ENCODE measurements around the gene UCN3. TPM values are rescaled to one million over a fixed set of nuclear protein-coding genes. Genes with fewer than 3 reads are reported as not detected.

The UCN3 gene
- total RNA-seq, 4 donors from 2014 or later, result not detected

DNA sequence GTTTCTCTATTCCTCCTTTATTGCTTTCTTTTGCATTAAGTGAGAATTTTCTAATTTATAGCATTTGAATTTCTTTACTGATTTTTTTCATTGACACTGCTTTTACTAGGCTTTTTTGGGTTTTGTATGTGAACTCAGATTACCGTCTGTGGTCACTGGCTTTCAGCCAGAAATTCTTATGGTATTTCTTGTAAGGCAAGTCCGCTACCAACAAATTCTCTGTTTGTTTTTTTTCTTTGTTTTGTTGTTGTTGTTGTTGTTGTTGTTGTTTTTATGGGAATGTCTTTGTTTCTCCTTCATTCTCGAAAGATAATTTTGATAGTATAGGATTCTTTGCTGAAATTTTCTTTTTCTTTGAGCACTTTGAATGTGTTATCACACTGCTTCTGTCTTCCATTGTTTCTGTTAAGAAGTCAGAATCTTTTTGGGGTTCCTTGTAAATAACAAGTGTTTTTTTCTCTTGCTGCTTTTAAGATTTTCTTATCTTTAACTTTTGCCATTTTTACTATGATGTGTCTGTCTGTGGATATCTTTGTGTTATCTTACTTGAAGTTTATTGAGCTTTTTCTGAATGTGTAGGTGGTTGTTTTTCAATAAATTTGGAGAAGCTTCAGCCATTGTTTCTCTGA is 54.8 kb downstream of the UCN3 start:
- no peaks in the 10 kb centered on the region for H3K36me3 ChIP-seq
- intact Hi-C loops (cut with DNase I), result no loop called here
- TF ChIP-seq, protein P1, sequence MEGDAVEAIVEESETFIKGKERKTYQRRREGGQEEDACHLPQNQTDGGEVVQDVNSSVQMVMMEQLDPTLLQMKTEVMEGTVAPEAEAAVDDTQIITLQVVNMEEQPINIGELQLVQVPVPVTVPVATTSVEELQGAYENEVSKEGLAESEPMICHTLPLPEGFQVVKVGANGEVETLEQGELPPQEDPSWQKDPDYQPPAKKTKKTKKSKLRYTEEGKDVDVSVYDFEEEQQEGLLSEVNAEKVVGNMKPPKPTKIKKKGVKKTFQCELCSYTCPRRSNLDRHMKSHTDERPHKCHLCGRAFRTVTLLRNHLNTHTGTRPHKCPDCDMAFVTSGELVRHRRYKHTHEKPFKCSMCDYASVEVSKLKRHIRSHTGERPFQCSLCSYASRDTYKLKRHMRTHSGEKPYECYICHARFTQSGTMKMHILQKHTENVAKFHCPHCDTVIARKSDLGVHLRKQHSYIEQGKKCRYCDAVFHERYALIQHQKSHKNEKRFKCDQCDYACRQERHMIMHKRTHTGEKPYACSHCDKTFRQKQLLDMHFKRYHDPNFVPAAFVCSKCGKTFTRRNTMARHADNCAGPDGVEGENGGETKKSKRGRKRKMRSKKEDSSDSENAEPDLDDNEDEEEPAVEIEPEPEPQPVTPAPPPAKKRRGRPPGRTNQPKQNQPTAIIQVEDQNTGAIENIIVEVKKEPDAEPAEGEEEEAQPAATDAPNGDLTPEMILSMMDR (IDR thresholded peaks at IDR 0.05), result no peak
- TF ChIP-seq POLR2A (IDR thresholded peaks at IDR 0.05), result no peak

DNA sequence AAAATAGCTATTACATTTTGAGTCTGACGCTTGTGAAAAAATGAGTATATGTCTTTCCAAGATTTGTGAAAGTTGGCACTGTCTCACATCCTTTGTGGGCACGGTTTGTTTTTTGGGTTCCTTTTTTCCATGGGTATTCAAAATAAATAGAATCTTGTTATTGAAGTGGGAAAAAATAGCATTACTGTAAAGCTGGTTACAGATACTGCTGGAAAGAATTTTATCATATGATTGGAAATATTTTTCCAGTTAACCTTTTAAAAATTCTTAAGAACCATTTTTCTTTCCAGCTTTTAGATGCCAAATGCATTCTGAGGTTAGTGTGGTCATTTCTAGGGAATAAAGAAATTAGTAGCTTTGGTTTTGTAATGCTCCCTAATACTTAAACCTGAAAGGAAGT is 59.0 kb downstream of the UCN3 start:
- H3K4me3 ChIP-seq (replicated peaks in 1 of 3), result no peak overlapping the region
- H3K4me1 ChIP-seq, result no peaks in the 10 kb centered on the region
- WGBS, 2 donors, result 33 to 38% methylated on average over 2 of the region's 2 CpGs
- intact Hi-C loops (cut with DNase I), result no loop called here
- no peak overlapping the region for H3K27ac ChIP-seq
- TF ChIP-seq, protein P1 (IDR thresholded peaks at IDR 0.05), result no peak
- no peak for TF ChIP-seq POLR2A (IDR thresholded peaks at IDR 0.05)
- DNase-seq, result no peak
- H3K36me3 ChIP-seq, result no peaks in the 10 kb centered on the region
- no peaks in the 10 kb centered on the region for H3K27me3 ChIP-seq
- H3K9me3 ChIP-seq, result no peaks in the 10 kb centered on the region

More for the DNA sequence above, 54.8 kb downstream of the UCN3 start:
- H3K9me3 ChIP-seq, result no peaks in the 10 kb centered on the region
- H3K27me3 ChIP-seq, result no peaks in the 10 kb centered on the region
- H3K4me1 ChIP-seq, result no peaks in the 10 kb centered on the region
- no peak overlapping the region for H3K27ac ChIP-seq
- H3K4me3 ChIP-seq (replicated peaks in 1 of 3), result no peak overlapping the region
- DNase-seq, result no peak
- WGBS, 2 donors, result 94 to 95% methylated on average over 3 of the region's 3 CpGs

Other genes with a start within 250 kb of the UCN3 start
- not detected for gene AKR1C8, start 179.8 kb upstream of the UCN3 start, total RNA-seq
- gene AKR1C4, start 168.1 kb upstream of the UCN3 start, total RNA-seq, result not detected
- gene TUBAL3, start 39.9 kb downstream of the UCN3 start, total RNA-seq, result 1 to 10 TPM in 1 of 4 donors, under 1 TPM in 1, not detected in 2; 0.33 to 1.1 TPM
- gene NET1, start 47.6 kb downstream of the UCN3 start, total RNA-seq, result 100 to 1,000 TPM in 2 of 4 donors, 10 to 100 TPM in 2; 50.9 to 151 (median 112) TPM
- not detected for gene CALML5, start 134.6 kb downstream of the UCN3 start, total RNA-seq
- gene CALML3, start 160.0 kb downstream of the UCN3 start, total RNA-seq, result under 1 TPM in 1 of 4 donors, not detected in 3; 0.24 TPM